CD4-positive, alpha-beta T cell (primary cell): ENCODE results near the gene SCAMP4. TPM values are rescaled to one million over a fixed set of nuclear protein-coding genes. Genes with fewer than 3 reads are reported as not detected.
A peak's percentile ranks its signal among the peaks of the same experiment; 100 is the strongest.

Experiments used
- ATAC-seq: fragments of 200-7000 bp; cut with Tn5 transposase; one replicate; pipeline ENCODE4 v1.10.0; 2022; ENCODE audit warnings: mild to moderate bottlenecking; ENCODE audit not compliant: poor library complexity
- CTCF ChIA-PET: fragments of 350-600 bp; sonication (Branson Sonifier 250); formaldehyde crosslinking; loops from one replicate; lab custom pipeline; 2021; ENCODE audit warnings: antibody characterized with exemption, inconsistent platforms; lab: Charles Lee
- POLR2A ChIA-PET: fragments of 350-600 bp; sonication (Branson Sonifier 250); formaldehyde crosslinking; loops from one replicate; lab custom pipeline; 2021; ENCODE audit warnings: antibody characterized with exemption, inconsistent platforms; lab: Charles Lee
- DNase-seq, 14 experiments: peaks; one replicate each; pipeline ENCODE4 v3.0.0-alpha.2; 2013 to 2020; ENCODE audit warnings: mixed read lengths in 2 of 14
- H3K27ac ChIP-seq, 2 donors: one replicate each; pipeline versions ENCODE4 v1.5.1 to v1.7.0; 2013; ENCODE audit warnings: low read length in 2 of 2, low read depth in 1 of 2, mild to moderate bottlenecking in 1 of 2
- H3K27me3 ChIP-seq, 2 experiments: 1 replicate in 1 of 2; 2 replicates in 1 of 2; pipeline versions ENCODE4 v1.6.1 to v1.7.0; 2013; ENCODE audit warnings: low read length in 2 of 2, control low read depth in 1 of 2, mild to moderate bottlenecking in 1 of 2, moderate library complexity in 1 of 2; ENCODE audit not compliant: insufficient read depth in 2 of 2, control insufficient read depth in 1 of 2
- H3K36me3 ChIP-seq: one replicate; pipeline ENCODE4 v1.6.1; 2013; ENCODE audit warnings: low read length, control low read depth; ENCODE audit not compliant: insufficient read depth
- H3K4me1 ChIP-seq: one replicate; pipeline ENCODE4 v1.6.1; 2013; ENCODE audit warnings: low read length, control low read depth; ENCODE audit not compliant: insufficient read depth
- H3K4me3 ChIP-seq: one replicate; pipeline ENCODE4 v1.5.1; 2013; ENCODE audit warnings: mild to moderate bottlenecking, low read length, moderate library complexity
- H3K9me3 ChIP-seq, 2 experiments: 1 replicate in 1 of 2; 2 replicates in 1 of 2; pipeline versions ENCODE4 v1.6.1 to v1.7.0; 2013; ENCODE audit warnings: low read length in 2 of 2, mild to moderate bottlenecking in 2 of 2, control low read depth in 1 of 2, moderate library complexity in 1 of 2; ENCODE audit not compliant: control insufficient read depth in 1 of 2, insufficient read depth in 1 of 2
- H3K27ac Mint-ChIP-seq: one replicate; pipeline ENCODE4 v1.8.0; 2020; ENCODE audit warnings: mixed read lengths
- H3K27me3 Mint-ChIP-seq: one replicate; pipeline ENCODE4 v1.8.0; 2021; ENCODE audit warnings: mixed read lengths
- H3K36me3 Mint-ChIP-seq: one replicate; pipeline ENCODE4 v1.8.0; 2021; ENCODE audit warnings: low read depth, mixed read lengths
- H3K4me1 Mint-ChIP-seq: one replicate; pipeline ENCODE4 v1.8.0; 2021; ENCODE audit warnings: low read depth, mixed read lengths
- H3K4me3 Mint-ChIP-seq: one replicate; pipeline ENCODE4 v1.8.0; 2020; ENCODE audit warnings: mild to moderate bottlenecking, mixed read lengths
- H3K9me3 Mint-ChIP-seq: one replicate; pipeline ENCODE4 v1.8.0; 2020; ENCODE audit warnings: mixed read lengths
- CTCF ChIP-seq: fragments of 200-600 bp; IDR thresholded peaks from one replicate; pipeline ENCODE4 v1.8.0; 2022; ENCODE audit warnings: antibody characterized with exemption, mild to moderate bottlenecking
- intact Hi-C, 2 experiments: fragments of 100-400 bp; cut with DNase I in 1 of 2; cut with micrococcal nuclease in 1 of 2; formaldehyde crosslinking; loops; one replicate each; pipeline versions ENCODE4 v1.15.1 to v1.9.0; 2023 to 2025; cut with DNase I, micrococcal nuclease
- total RNA-seq, 174 experiments: library from RNA in 2 of 174; stranded (reverse) in 2 of 174; gene quantifications; one replicate each; pipeline ENCODE4 v1.2.3 and lab custom pipeline; 2021 to 2026

SCAMP4 gene
- total RNA-seq, 2 experiments from 2014 or later, result 12.7 to 15.4 TPM

- H3K36me3 ChIP-seq, result no peaks in the 10 kb centered on the region
- no peaks in the 10 kb centered on the region for H3K27me3 ChIP-seq
- H3K27ac Mint-ChIP-seq, result peak overlapping the region; percentile 77
- peaks cover 5% of the 10 kb centered on the region for H3K27me3 Mint-ChIP-seq
- DNase-seq (peak in 3 of 14 experiments; percentile 41 to 61 (median 46)), ATAC-seq (no peak)
- H3K4me3 ChIP-seq, result no peak overlapping the region
- H3K36me3 Mint-ChIP-seq, result peaks cover 10% of the 10 kb centered on the region
- TF ChIP-seq CTCF, result no peak
- H3K27ac ChIP-seq, result no peak overlapping the region
- H3K9me3 ChIP-seq, result peaks cover 0 to 17% of the 10 kb centered on the region in 2 experiments
- CTCF ChIA-PET, result no interaction called here
- H3K4me1 ChIP-seq, result peaks cover 11% of the 10 kb centered on the region
- intact Hi-C loops, result no loop called here
- peaks cover 28% of the 10 kb centered on the region for H3K4me1 Mint-ChIP-seq
- H3K9me3 Mint-ChIP-seq, result no peaks in the 10 kb centered on the region
- POLR2A ChIA-PET, result interaction anchor here (0.8 kb wide), 1 partner anchor 661 kb away, joined by 3 read pairs; the partner anchor contains the start of gene FAM174C
- H3K4me3 Mint-ChIP-seq, result no peak overlapping the region
These were observed 30.4 kb downstream of the SCAMP4 start for GRCh38 chr19:1935484-1936208.

GRCh38 chr19:1936430-1936829 is 31.2 kb downstream of the SCAMP4 start:
- POLR2A ChIA-PET, result interaction anchor here (0.8 kb wide), 1 partner anchor 661 kb away, joined by 3 read pairs; the partner anchor contains the start of gene FAM174C
- no peak for TF ChIP-seq CTCF
- peak overlapping the region; percentile 77 for H3K27ac Mint-ChIP-seq
- Histone ChIP-seq H3K36me3 (no peaks in the 10 kb centered on the region), H3K4me3 (no peak overlapping the region), H3K9me3 (peaks cover 0 to 17% of the 10 kb centered on the region in 2 experiments), H3K27ac (no peak overlapping the region), H3K4me1 (peaks cover 11% of the 10 kb centered on the region), H3K27me3 (no peaks in the 10 kb centered on the region)
- H3K4me1 Mint-ChIP-seq, result peaks cover 28% of the 10 kb centered on the region
- ATAC-seq, result no peak
- peaks cover 10% of the 10 kb centered on the region for H3K36me3 Mint-ChIP-seq
- intact Hi-C loops, result no loop called here
- peak overlapping the region; percentile 16 for H3K4me3 Mint-ChIP-seq
- CTCF ChIA-PET, result no interaction called here
- H3K27me3 Mint-ChIP-seq, result peaks cover 5% of the 10 kb centered on the region
- H3K9me3 Mint-ChIP-seq, result no peaks in the 10 kb centered on the region
- DNase-seq, result no peak

GRCh38 chr19:1936916-1937610 is 31.9 kb downstream of the SCAMP4 start:
- Histone ChIP-seq H3K9me3 (peaks cover 0 to 14% of the 10 kb centered on the region in 2 experiments), H3K27ac (no peak overlapping the region), H3K4me1 (peaks cover 13% of the 10 kb centered on the region), H3K36me3 (no peaks in the 10 kb centered on the region), H3K27me3 (no peaks in the 10 kb centered on the region), H3K4me3 (no peak overlapping the region)
- H3K36me3 Mint-ChIP-seq, result peaks cover 15% of the 10 kb centered on the region
- ChIA-PET CTCF (no interaction called here), POLR2A (no interaction called here)
- peak overlapping the region; percentile 77 for H3K27ac Mint-ChIP-seq
- H3K9me3 Mint-ChIP-seq, result no peaks in the 10 kb centered on the region
- peaks cover 5% of the 10 kb centered on the region for H3K27me3 Mint-ChIP-seq
- intact Hi-C loops, result no loop called here
- H3K4me3 Mint-ChIP-seq, result no peak overlapping the region
- DNase-seq, result no peak
- ATAC-seq, result no peak
- peaks cover 28% of the 10 kb centered on the region for H3K4me1 Mint-ChIP-seq
- TF ChIP-seq CTCF, result no peak
